ENCODE results near the gene NAA80.

GRCh38 chr3:50255251-50255615 is 44.0 kb downstream of the NAA80 start:
- no peak for TF ChIP-seq EZH2 (IDR thresholded peaks at IDR 0.05; ENCODE audit: borderline replicate concordance, low read depth, low read length, poor library complexity, severe bottlenecking)
- TF ChIP-seq, protein P1, sequence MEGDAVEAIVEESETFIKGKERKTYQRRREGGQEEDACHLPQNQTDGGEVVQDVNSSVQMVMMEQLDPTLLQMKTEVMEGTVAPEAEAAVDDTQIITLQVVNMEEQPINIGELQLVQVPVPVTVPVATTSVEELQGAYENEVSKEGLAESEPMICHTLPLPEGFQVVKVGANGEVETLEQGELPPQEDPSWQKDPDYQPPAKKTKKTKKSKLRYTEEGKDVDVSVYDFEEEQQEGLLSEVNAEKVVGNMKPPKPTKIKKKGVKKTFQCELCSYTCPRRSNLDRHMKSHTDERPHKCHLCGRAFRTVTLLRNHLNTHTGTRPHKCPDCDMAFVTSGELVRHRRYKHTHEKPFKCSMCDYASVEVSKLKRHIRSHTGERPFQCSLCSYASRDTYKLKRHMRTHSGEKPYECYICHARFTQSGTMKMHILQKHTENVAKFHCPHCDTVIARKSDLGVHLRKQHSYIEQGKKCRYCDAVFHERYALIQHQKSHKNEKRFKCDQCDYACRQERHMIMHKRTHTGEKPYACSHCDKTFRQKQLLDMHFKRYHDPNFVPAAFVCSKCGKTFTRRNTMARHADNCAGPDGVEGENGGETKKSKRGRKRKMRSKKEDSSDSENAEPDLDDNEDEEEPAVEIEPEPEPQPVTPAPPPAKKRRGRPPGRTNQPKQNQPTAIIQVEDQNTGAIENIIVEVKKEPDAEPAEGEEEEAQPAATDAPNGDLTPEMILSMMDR (conservative IDR thresholded peaks at IDR 0.05; ENCODE audit: low read depth, low read length): no peak

Measured in A673 (cell line).